ENCODE results near the gene HUNK.

Gene HUNK

GRCh38 chr21:31927689-31928353, 55.0 kb downstream of the HUNK start:
- no peak overlapping the region for H3K4me3 ChIP-seq (ENCODE audit: low read depth, low read length)
- no peak for TF ChIP-seq CTCF (IDR thresholded peaks at IDR 0.05; ENCODE audit: low read depth, low read length, missing control alignments)
- DNase-seq (ENCODE audit: low read depth): no peak
- in situ Hi-C loops (cut with HindIII; ENCODE audit: low sequenced_read_pairs): no loop called here

- H3K4me3 ChIP-seq (ENCODE audit: low read depth, low read length): no peak overlapping the region
- in situ Hi-C loops (cut with HindIII; ENCODE audit: low sequenced_read_pairs): no loop called here
- TF ChIP-seq CTCF (IDR thresholded peaks at IDR 0.05; ENCODE audit: low read depth, low read length, missing control alignments): no peak
- DNase-seq (ENCODE audit: low read depth): no peak
Measured at GRCh38 chr21:31928656-31929055, 55.8 kb downstream of the HUNK start.

- TF ChIP-seq CTCF (IDR thresholded peaks at IDR 0.05; ENCODE audit: low read depth, low read length, missing control alignments): no peak
- no peak overlapping the region for H3K4me3 ChIP-seq (ENCODE audit: low read depth, low read length)
- no peak for DNase-seq (ENCODE audit: low read depth)
- in situ Hi-C loops (cut with HindIII; ENCODE audit: low sequenced_read_pairs): no loop called here
Measured at GRCh38 chr21:31929548-31929947, 56.7 kb downstream of the HUNK start.

- in situ Hi-C loops (cut with HindIII; ENCODE audit: low sequenced_read_pairs): no loop called here
- H3K4me3 ChIP-seq (ENCODE audit: low read depth, low read length): no peak overlapping the region
- no peak for DNase-seq (ENCODE audit: low read depth)
- TF ChIP-seq CTCF (IDR thresholded peaks at IDR 0.05; ENCODE audit: low read depth, low read length, missing control alignments): no peak
Measured at GRCh38 chr21:31930001-31930400, 57.2 kb downstream of the HUNK start.

- DNase-seq (ENCODE audit: low read depth): no peak
- in situ Hi-C loops (cut with HindIII; ENCODE audit: low sequenced_read_pairs): no loop called here
- H3K4me3 ChIP-seq (ENCODE audit: low read depth, low read length): no peak overlapping the region
- TF ChIP-seq CTCF (IDR thresholded peaks at IDR 0.05; ENCODE audit: low read depth, low read length, missing control alignments): no peak
Measured at GRCh38 chr21:31931644-31932469, 59.0 kb downstream of the HUNK start.

GRCh38 chr21:31932470-31932764, 59.6 kb downstream of the HUNK start:
- TF ChIP-seq CTCF (IDR thresholded peaks at IDR 0.05; ENCODE audit: low read depth, low read length, missing control alignments): no peak
- DNase-seq (ENCODE audit: low read depth): no peak
- in situ Hi-C loops (cut with HindIII; ENCODE audit: low sequenced_read_pairs): no loop called here
- H3K4me3 ChIP-seq (ENCODE audit: low read depth, low read length): no peak overlapping the region

Measured in astrocyte of the cerebellum (primary cell).